ENCODE data around the gene PDLIM7. TPM values are rescaled to one million over a fixed set of nuclear protein-coding genes. Genes with fewer than 3 reads are reported as not detected.

PDLIM7 gene
- total and polyA plus RNA-seq, 10 of the 15 experiments (the other 5 are each of a cell fraction or from before 2014, with no cell fraction given) = 0.82 to 36.6 (median 19.3) TPM

DNA sequence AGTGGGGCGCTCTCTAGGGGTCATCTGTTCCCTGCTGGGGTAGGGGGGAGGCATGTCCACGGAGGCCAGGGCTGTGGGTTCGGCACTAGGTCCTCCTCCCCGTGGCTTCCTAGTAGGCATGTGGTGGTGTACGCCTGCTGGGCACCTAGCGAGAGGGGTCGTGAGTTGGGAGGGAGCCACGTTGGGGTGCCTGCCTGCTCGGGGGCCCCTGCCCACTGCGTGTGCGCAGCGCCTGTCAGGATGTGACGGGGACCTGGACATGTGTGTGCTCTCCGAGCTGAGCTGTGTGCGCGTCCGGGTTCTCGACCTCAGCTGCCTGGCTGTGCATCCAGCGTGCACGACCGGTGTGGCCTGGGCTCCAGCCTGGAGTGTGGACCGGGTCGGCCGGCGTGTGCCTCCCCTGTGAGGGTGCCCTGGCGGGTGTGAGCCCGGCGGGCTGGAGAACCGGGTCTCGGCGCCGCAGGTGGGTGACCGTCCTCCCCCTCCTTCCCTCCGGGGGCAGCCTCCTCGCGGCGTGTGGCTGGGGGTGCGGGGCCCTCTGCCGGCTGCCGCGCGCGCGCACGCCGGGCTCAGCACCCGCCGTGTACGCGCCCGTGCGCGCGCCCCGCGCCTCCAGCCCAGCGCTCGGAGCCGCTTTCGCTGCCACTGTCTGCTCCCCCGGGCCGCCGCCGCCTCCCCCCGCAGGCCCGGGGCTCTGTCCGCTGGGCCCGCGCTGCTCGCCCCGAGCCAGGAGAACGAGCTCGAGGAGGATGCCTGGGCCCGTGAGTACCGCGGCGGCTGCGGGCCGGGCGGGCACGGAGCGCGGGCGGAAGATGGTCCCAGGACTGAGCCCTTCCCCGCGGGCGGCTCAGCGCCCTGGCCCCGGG is 51.0 kb downstream of the PDLIM7 start, which contains the start of gene PRR7 (continued):
- TF ChIP-seq, protein P1, sequence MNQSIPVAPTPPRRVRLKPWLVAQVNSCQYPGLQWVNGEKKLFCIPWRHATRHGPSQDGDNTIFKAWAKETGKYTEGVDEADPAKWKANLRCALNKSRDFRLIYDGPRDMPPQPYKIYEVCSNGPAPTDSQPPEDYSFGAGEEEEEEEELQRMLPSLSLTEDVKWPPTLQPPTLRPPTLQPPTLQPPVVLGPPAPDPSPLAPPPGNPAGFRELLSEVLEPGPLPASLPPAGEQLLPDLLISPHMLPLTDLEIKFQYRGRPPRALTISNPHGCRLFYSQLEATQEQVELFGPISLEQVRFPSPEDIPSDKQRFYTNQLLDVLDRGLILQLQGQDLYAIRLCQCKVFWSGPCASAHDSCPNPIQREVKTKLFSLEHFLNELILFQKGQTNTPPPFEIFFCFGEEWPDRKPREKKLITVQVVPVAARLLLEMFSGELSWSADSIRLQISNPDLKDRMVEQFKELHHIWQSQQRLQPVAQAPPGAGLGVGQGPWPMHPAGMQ (IDR thresholded peaks at IDR 0.05; ENCODE audit: borderline replicate concordance) = no peak
- TF ChIP-seq BHLHE40 (IDR thresholded peaks at IDR 0.05; ENCODE audit: borderline replicate concordance in 1 of 2, low read depth in 2 of 2, low read length in 1 of 2) = peak; percentile 22 to 80; a peak in 2 of 4 replicates
- TF ChIP-seq ZSCAN29 (IDR thresholded peaks at IDR 0.05) = 0 out of 2 replicates have a peak, but pooled peaks have one; percentile 34
- TF ChIP-seq CHD4 (IDR thresholded peaks at IDR 0.05) = no peak
- peak; percentile 87 for TF ChIP-seq BACH1 (IDR thresholded peaks at IDR 0.05; ENCODE audit: borderline replicate concordance)
- TF ChIP-seq ZNF622 (IDR thresholded peaks at IDR 0.05) = no peak
- no peak for TF ChIP-seq POLR2A (IDR thresholded peaks at IDR 0.05; ENCODE audit: low read depth, low read length)
- TF ChIP-seq KAT2A (conservative IDR thresholded peaks at IDR 0.05; ENCODE audit: control insufficient read depth, low read depth, low read length) = no peak
- TF ChIP-seq EP300 (IDR thresholded peaks at IDR 0.05; ENCODE audit: borderline replicate concordance in 1 of 2, control insufficient read depth in 1 of 2, low read depth in 2 of 2, low read length in 2 of 2) = 0 out of 4 replicates have a peak, but pooled peaks of 1 of the 2 experiments have one; percentile 15
- no peak for TF ChIP-seq BRCA1 (IDR thresholded peaks at IDR 0.05; ENCODE audit: low read depth, low read length)
- TF ChIP-seq CBX5 (IDR thresholded peaks at IDR 0.05; ENCODE audit: low read depth) = no peak
- TF ChIP-seq ZNF592 (IDR thresholded peaks at IDR 0.05) = no peak
- no peak for TF ChIP-seq HCFC1 (IDR thresholded peaks at IDR 0.05; ENCODE audit: low read length)
- TF ChIP-seq MLLT1 (IDR thresholded peaks at IDR 0.05) = no peak
- TF ChIP-seq TCF12 (IDR thresholded peaks at IDR 0.05; ENCODE audit: low read depth, low read length) = peak; percentile 37; the same call in 1 of the 2 replicates
- TF ChIP-seq NR2F1 (conservative IDR thresholded peaks at IDR 0.05) = 0 out of 2 replicates have a peak, but pooled peaks have one; percentile 73
- no peak; the same call in 1 of the 2 replicates for TF ChIP-seq TBL1XR1 (IDR thresholded peaks at IDR 0.05; ENCODE audit: low read depth, low read length)

Measured in GM12878 (cell line).